DOHH2 (cell line): ENCODE results near the gene CTTNBP2.

ENCODE experiments used
- EZH2phosphoT487 ChIP-seq: fragments of 200-600 bp; sonication (generic); IDR thresholded peaks from 2 replicates; pipeline ENCODE4 v1.6.1; 2017; ENCODE audit warnings: borderline replicate concordance, mild to moderate bottlenecking, antibody characterized with exemption, low read length, moderate library complexity, mixed read lengths
- TF ChIP-seq, protein P1 (sequence below): fragments of 200-600 bp; sonication (generic); IDR thresholded peaks from one replicate; pipeline ENCODE4 v1.5.1; 2014; ENCODE audit warnings: antibody characterized with exemption, mild to moderate bottlenecking, low read depth, low read length; ENCODE audit not compliant: poor library complexity, severe bottlenecking

DNA sequence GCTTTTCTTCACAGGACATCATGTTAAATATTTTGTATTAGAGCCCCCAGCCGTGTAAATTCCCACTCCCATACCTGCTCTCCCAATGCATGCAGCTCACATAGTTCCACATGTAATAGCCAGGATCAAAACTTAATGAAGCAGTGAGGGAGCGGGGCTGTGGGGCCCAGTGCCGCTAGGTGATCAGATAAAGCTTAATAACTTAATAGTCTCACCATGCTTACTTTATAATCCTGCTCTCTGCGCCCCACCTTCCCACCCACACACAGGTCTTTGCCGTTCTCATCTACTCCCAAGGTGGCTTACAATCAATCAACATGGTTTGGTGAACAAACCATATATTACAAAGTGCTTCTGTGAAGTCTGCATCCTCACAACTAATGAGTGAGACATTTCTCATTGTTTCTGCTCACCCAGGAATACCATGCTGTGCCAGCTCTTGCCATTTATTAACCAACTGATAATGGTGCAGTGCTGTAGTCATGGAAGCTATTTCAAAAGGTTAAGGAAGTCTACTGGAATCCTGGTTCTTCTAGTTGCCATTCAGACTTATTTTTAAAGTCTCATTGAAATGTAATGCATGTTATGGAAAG lies 156.4 kb downstream of the CTTNBP2 start:
- TF ChIP-seq, protein P1, sequence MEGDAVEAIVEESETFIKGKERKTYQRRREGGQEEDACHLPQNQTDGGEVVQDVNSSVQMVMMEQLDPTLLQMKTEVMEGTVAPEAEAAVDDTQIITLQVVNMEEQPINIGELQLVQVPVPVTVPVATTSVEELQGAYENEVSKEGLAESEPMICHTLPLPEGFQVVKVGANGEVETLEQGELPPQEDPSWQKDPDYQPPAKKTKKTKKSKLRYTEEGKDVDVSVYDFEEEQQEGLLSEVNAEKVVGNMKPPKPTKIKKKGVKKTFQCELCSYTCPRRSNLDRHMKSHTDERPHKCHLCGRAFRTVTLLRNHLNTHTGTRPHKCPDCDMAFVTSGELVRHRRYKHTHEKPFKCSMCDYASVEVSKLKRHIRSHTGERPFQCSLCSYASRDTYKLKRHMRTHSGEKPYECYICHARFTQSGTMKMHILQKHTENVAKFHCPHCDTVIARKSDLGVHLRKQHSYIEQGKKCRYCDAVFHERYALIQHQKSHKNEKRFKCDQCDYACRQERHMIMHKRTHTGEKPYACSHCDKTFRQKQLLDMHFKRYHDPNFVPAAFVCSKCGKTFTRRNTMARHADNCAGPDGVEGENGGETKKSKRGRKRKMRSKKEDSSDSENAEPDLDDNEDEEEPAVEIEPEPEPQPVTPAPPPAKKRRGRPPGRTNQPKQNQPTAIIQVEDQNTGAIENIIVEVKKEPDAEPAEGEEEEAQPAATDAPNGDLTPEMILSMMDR = no peak
- TF ChIP-seq EZH2phosphoT487 = no peak
